Raji (cell line): Measurements from ENCODE around the gene TNKS1BP1.

Experiments
- POLR2A ChIP-seq: IDR thresholded peaks from 2 replicates; pipeline ENCODE4 v1.6.1; 2011; ENCODE audit warnings: low read depth, low read length, control low read depth; ENCODE audit not compliant: insufficient read depth

TNKS1BP1 gene

GRCh38 chr11:57340039-57340615, 15.4 kb upstream of the TNKS1BP1 start:
- TF ChIP-seq POLR2A: no peak

GRCh38 chr11:57339328-57339727, 14.6 kb upstream of the TNKS1BP1 start:
- no peak for TF ChIP-seq POLR2A

DNA sequence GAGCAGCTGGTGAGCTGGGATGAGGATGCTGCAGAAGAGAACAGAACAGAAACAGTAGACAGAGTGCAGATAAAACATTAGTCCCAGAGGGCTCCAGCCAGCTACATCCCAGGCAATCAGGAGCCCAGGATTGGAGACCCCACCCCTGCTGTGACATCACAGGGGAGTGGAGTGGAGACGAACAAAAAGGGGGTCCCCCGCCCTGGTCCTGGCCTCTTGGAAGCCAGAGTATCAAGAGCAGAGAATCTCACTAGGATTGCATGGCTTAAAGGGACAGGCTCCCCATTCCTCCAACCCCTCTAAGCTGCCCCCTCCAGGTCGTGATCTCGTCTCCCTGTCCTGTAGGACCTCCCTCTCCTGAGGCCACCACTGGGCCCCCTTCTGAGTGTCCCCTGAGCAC, 13.4 kb upstream of the TNKS1BP1 start, which contains the start of gene P2RX3:
Gene P2RX3, plus strand, starts transcription at position 211 of the 400 bp plus-strand sequence. CDS start 199 bp downstream, outside the sequence.
- no peak for TF ChIP-seq POLR2A

- no peak for TF ChIP-seq POLR2A
Observed at GRCh38 chr11:57336111-57336666, 11.4 kb upstream of the TNKS1BP1 start.

DNA sequence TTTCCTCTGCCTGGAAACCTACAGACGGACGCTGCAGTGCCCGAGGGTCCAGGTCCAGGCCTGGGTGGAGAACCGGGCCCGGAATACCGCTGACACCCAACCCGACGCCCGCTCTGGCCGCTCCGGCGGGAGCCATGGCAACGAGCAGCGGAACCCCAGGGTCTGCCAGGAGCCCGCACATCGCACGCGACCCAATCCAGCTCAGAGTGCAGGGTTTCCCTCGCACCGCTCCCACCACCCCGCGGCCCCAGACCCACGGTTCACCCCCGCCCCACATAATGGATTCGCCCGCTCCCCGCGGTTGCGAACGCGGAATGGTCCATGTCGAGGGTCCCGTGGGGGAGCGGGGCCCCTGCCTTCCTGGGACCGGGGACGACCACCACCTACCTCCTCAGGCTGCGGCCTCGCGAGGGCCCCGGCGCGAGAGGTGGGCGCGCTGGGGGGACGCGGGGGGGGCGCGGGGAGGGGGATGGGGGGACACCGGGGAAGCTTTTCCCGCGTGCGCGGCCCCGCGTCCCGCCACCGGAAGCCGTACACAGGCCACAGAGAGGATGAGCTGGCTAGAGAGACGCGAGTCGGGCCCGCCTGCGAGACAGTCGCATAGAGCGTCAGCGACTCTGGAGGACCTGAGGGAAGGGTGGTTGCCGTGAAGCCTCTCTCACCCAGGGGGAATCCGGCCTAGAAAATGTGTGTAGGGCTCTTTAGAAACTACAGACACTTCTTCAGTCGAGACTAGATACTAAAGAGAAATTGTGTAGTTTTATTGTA, 10.8 kb upstream of the TNKS1BP1 start, which contains the start of gene SSRP1:
Gene SSRP1, minus strand, starts transcription at position 550 of the 768 bp plus-strand sequence. CDS start 771 bp downstream, outside the sequence.
- peak; percentile 80 for TF ChIP-seq POLR2A

- TF ChIP-seq POLR2A: no peak
Observed at GRCh38 chr11:57335023-57335342, 10.2 kb upstream of the TNKS1BP1 start.

GRCh38 chr11:57332694-57333440, 8.1 kb upstream of the TNKS1BP1 start:
- TF ChIP-seq POLR2A: no peak

GRCh38 chr11:57331720-57332119, 7.0 kb upstream of the TNKS1BP1 start:
- TF ChIP-seq POLR2A: no peak

DNA sequence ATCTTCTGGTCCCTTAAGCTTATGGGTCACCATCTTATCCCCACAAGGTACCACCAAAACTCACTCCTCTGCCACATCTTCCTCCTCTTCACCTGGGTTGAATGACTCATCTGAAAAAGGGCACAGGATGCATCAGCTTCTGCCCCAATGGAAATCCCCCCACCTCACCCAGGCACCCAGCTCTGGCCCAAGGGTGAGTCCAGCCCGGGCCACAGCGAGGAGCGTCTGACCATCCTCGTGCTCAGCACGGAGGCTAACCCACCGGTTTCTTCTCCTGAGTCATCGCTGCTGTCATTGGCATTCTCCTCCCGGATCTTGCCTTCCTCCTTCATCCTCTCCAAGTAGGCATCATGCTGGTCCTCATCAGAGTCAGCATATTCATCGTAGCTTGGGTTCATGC, 5.3 kb upstream of the TNKS1BP1 start:
- no peak for TF ChIP-seq POLR2A

- no peak for TF ChIP-seq POLR2A
Observed at GRCh38 chr11:57327721-57328120, 3.0 kb upstream of the TNKS1BP1 start.

DNA sequence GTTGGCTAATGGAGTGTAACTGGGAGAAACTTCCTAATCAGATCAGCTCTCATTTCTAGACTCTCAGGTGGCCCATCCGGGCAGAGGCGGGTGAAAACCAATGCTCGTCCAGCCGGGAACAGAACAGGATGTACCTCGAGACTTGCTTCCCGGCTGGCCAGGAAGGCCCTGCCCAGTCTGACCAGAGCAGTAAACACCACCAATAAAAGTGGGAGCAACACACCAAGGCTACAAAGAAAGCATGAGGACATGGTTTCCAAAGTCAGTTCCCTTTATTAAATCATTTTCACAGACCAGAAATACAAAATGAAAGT, 940 bp upstream of the TNKS1BP1 start:
- no peak for TF ChIP-seq POLR2A

GRCh38 chr11:57324154-57324885, 432 bp downstream of the TNKS1BP1 start:
- no peak for TF ChIP-seq POLR2A

DNA sequence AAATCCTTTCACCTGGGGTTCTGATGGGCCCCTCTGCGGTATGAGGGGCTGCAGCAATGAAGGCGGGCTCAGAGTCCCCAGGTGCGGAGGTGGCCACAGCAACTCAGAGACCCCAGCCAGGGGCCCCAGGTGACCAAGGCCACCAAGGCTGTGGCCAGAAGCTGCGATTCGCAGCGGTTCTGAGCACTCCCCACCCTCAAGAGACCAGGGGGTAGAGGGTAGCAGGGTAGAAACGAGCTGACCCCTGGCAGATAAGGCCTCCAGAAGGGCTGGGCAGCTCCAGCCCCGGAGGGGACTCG, 948 bp downstream of the TNKS1BP1 start:
- TF ChIP-seq POLR2A: no peak

DNA sequence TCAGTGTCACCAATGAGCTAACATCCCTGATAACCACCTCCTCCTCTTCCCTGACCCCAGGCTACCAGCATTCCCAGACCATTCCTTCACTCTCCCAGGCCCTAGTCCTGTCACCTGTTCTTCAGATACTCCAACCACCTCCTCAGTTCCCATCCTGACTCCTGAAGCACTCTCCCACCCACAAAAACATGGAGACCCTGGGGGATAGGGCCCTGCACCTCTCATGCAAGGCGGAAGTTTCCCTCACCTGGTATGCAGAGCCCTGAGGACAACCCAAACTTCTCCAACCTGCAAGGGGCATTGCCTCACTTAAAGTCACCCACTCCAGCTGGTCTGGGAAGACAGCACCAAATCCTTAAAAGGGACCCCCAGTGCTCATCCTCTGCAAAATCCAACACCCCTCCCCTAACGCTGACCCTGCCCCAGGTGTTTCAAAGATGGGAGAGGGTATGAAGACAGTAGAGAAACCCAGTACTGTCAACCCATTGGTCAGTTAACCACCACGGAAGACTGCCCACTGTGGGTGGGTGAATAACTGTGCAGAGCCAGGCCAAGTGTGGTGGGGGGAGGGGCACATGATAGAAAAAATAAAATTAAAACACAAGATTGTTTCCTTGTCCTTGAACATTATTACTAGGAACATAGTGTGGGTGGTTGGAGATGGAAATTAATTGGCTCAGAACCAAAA, 1.4 kb downstream of the TNKS1BP1 start:
- TF ChIP-seq POLR2A: no peak
